ENCODE measurements around the gene ENPP6. TPM values are rescaled to one million over a fixed set of nuclear protein-coding genes. Genes with fewer than 3 reads are reported as not detected.

ENPP6 gene
- total and polyA plus RNA-seq, 2 of the 13 experiments (the other 11 are each of a cell fraction or from before 2014, with no cell fraction given), result not detected

DNA sequence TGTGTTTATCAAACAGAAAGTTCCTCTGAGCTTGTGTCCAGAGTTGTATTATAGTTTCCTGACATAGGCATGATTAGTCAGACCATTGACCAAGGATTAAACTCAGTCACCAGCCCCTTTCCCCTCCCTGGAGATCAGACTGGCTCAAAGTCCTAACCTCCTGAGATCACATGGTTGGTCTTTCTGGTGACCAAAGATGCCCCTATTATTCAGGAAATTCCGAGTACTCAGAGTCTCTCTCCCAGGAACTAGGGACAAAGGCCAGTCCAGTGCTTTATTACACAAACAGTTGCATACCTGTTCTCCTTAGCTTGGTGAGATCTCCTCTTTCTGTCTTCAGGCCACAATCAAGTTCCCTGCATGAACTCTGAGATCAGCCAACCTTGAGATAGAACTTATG lies 14.5 kb upstream of the ENPP6 start (continued):
- TF ChIP-seq, protein P1, sequence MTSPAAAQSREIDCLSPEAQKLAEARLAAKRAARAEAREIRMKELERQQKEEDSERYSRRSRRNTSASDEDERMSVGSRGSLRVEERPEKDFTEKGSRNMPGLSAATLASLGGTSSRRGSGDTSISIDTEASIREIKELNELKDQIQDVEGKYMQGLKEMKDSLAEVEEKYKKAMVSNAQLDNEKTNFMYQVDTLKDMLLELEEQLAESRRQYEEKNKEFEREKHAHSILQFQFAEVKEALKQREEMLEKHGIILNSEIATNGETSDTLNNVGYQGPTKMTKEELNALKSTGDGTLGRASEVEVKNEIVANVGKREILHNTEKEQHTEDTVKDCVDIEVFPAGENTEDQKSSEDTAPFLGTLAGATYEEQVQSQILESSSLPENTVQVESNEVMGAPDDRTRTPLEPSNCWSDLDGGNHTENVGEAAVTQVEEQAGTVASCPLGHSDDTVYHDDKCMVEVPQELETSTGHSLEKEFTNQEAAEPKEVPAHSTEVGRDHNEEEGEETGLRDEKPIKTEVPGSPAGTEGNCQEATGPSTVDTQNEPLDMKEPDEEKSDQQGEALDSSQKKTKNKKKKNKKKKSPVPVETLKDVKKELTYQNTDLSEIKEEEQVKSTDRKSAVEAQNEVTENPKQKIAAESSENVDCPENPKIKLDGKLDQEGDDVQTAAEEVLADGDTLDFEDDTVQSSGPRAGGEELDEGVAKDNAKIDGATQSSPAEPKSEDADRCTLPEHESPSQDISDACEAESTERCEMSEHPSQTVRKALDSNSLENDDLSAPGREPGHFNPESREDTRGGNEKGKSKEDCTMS (CRISPR knock-in tag; conservative IDR thresholded peaks at IDR 0.05), result no peak
- TF ChIP-seq PHF21A (CRISPR knock-in tag; IDR thresholded peaks at IDR 0.05) (no peak), ATF7 (IDR thresholded peaks at IDR 0.05) (no peak), ATF7 (CRISPR knock-in tag; IDR thresholded peaks at IDR 0.05) (no peak), ZSCAN29 (CRISPR knock-in tag; conservative IDR thresholded peaks at IDR 0.05) (0 out of 2 replicates have a peak, but pooled peaks have one; percentile 61), ZNF3 (CRISPR knock-in tag; IDR thresholded peaks at IDR 0.05) (no peak), ZFP1 (CRISPR knock-in tag; IDR thresholded peaks at IDR 0.05) (no peak), PRMT3 (CRISPR knock-in tag; IDR thresholded peaks at IDR 0.05; ENCODE audit: borderline replicate concordance, low read depth) (no peak), NFRKB (IDR thresholded peaks at IDR 0.05) (no peak), NRL (CRISPR knock-in tag; IDR thresholded peaks at IDR 0.05; ENCODE audit: borderline replicate concordance) (no peak), ZNF256 (CRISPR knock-in tag; conservative IDR thresholded peaks at IDR 0.05) (no peak), GATAD2A (CRISPR knock-in tag; IDR thresholded peaks at IDR 0.05) (peak; percentile 44; the same call in 1 of the 2 replicates), ZBTB21 (CRISPR knock-in tag; IDR thresholded peaks at IDR 0.05) (no peak), ZEB1 (IDR thresholded peaks at IDR 0.05; ENCODE audit: insufficient replicate concordance, low read depth) (peak; percentile 53), NFYB (CRISPR knock-in tag; IDR thresholded peaks at IDR 0.05) (no peak)
- TF ChIP-seq, protein P2, sequence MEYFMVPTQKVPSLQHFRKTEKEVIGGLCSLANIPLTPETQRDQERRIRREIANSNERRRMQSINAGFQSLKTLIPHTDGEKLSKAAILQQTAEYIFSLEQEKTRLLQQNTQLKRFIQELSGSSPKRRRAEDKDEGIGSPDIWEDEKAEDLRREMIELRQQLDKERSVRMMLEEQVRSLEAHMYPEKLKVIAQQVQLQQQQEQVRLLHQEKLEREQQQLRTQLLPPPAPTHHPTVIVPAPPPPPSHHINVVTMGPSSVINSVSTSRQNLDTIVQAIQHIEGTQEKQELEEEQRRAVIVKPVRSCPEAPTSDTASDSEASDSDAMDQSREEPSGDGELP (IDR thresholded peaks at IDR 0.05; ENCODE audit: borderline replicate concordance, low read depth), result no peak
- TF ChIP-seq, protein P3, sequence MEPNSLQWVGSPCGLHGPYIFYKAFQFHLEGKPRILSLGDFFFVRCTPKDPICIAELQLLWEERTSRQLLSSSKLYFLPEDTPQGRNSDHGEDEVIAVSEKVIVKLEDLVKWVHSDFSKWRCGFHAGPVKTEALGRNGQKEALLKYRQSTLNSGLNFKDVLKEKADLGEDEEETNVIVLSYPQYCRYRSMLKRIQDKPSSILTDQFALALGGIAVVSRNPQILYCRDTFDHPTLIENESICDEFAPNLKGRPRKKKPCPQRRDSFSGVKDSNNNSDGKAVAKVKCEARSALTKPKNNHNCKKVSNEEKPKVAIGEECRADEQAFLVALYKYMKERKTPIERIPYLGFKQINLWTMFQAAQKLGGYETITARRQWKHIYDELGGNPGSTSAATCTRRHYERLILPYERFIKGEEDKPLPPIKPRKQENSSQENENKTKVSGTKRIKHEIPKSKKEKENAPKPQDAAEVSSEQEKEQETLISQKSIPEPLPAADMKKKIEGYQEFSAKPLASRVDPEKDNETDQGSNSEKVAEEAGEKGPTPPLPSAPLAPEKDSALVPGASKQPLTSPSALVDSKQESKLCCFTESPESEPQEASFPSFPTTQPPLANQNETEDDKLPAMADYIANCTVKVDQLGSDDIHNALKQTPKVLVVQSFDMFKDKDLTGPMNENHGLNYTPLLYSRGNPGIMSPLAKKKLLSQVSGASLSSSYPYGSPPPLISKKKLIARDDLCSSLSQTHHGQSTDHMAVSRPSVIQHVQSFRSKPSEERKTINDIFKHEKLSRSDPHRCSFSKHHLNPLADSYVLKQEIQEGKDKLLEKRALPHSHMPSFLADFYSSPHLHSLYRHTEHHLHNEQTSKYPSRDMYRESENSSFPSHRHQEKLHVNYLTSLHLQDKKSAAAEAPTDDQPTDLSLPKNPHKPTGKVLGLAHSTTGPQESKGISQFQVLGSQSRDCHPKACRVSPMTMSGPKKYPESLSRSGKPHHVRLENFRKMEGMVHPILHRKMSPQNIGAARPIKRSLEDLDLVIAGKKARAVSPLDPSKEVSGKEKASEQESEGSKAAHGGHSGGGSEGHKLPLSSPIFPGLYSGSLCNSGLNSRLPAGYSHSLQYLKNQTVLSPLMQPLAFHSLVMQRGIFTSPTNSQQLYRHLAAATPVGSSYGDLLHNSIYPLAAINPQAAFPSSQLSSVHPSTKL (CRISPR knock-in tag; IDR thresholded peaks at IDR 0.05), result peak; percentile 69
- TF ChIP-seq, protein P4, sequence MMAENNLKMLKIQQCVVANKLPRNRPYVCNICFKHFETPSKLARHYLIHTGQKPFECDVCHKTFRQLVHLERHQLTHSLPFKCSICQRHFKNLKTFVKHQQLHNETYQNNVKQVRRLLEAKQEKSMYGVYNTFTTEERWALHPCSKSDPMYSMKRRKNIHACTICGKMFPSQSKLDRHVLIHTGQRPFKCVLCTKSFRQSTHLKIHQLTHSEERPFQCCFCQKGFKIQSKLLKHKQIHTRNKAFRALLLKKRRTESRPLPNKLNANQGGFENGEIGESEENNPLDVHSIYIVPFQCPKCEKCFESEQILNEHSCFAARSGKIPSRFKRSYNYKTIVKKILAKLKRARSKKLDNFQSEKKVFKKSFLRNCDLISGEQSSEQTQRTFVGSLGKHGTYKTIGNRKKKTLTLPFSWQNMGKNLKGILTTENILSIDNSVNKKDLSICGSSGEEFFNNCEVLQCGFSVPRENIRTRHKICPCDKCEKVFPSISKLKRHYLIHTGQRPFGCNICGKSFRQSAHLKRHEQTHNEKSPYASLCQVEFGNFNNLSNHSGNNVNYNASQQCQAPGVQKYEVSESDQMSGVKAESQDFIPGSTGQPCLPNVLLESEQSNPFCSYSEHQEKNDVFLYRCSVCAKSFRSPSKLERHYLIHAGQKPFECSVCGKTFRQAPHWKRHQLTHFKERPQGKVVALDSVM (CRISPR knock-in tag; IDR thresholded peaks at IDR 0.05), result no peak
- TF ChIP-seq, protein P5, sequence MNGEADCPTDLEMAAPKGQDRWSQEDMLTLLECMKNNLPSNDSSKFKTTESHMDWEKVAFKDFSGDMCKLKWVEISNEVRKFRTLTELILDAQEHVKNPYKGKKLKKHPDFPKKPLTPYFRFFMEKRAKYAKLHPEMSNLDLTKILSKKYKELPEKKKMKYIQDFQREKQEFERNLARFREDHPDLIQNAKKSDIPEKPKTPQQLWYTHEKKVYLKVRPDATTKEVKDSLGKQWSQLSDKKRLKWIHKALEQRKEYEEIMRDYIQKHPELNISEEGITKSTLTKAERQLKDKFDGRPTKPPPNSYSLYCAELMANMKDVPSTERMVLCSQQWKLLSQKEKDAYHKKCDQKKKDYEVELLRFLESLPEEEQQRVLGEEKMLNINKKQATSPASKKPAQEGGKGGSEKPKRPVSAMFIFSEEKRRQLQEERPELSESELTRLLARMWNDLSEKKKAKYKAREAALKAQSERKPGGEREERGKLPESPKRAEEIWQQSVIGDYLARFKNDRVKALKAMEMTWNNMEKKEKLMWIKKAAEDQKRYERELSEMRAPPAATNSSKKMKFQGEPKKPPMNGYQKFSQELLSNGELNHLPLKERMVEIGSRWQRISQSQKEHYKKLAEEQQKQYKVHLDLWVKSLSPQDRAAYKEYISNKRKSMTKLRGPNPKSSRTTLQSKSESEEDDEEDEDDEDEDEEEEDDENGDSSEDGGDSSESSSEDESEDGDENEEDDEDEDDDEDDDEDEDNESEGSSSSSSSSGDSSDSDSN (CRISPR knock-in tag; IDR thresholded peaks at IDR 0.05), result no peak
- TF ChIP-seq, protein P6, sequence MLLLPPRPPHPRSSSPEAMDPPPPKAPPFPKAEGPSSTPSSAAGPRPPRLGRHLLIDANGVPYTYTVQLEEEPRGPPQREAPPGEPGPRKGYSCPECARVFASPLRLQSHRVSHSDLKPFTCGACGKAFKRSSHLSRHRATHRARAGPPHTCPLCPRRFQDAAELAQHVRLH (CRISPR knock-in tag; IDR thresholded peaks at IDR 0.05; ENCODE audit: borderline replicate concordance, low read depth), result no peak

Measured in HepG2 (cell line).